BLaER1 treated with 17β-estradiol and CSF1 and Interleukin-3, amounts not matched to agents 10 nM and 100 nM (cell line): Measurements from ENCODE around the gene PKN3.

Experiments
- H3K27ac ChIP-seq, 11 experiments: shearing (Covaris generic); formaldehyde crosslinking; 2 replicates each; pipeline ENCODE4 v1.8.1; 2022
- H3K27me3 ChIP-seq, 11 experiments: shearing (Covaris generic); formaldehyde crosslinking; 2 replicates each; pipeline ENCODE4 v1.8.1; 2022
- H3K36me3 ChIP-seq, 11 experiments: shearing (Covaris generic); formaldehyde crosslinking; 2 replicates each; pipeline ENCODE4 v1.8.1; 2022
- H3K4me1 ChIP-seq, 10 experiments: shearing (Covaris generic); formaldehyde crosslinking; 2 replicates each; pipeline ENCODE4 v1.8.1; 2022
- H3K4me2 ChIP-seq, 11 experiments: shearing (Covaris generic); formaldehyde crosslinking; 2 replicates each; pipeline ENCODE4 v1.8.1; 2022
- H3K4me3 ChIP-seq, 10 experiments: shearing (Covaris generic); formaldehyde crosslinking; 2 replicates each; pipeline ENCODE4 v1.8.1; 2022
- H3K9ac ChIP-seq, 11 experiments: shearing (Covaris generic); formaldehyde crosslinking; 2 replicates each; pipeline ENCODE4 v1.8.1; 2022
- H3K9me3 ChIP-seq, 11 experiments: shearing (Covaris generic); formaldehyde crosslinking; replicated peaks in 1 of 11; 2 replicates each; pipeline ENCODE4 v1.8.1; 2022
- H4K20me1 ChIP-seq, 11 experiments: shearing (Covaris generic); formaldehyde crosslinking; 2 replicates each; pipeline ENCODE4 v1.8.1; 2022
- Cebpa-rat ChIP-seq, 11 experiments: shearing (Covaris generic); IDR thresholded peaks; 2 replicates each; pipeline ENCODE4 v1.8.1; 2022

Gene PKN3

DNA sequence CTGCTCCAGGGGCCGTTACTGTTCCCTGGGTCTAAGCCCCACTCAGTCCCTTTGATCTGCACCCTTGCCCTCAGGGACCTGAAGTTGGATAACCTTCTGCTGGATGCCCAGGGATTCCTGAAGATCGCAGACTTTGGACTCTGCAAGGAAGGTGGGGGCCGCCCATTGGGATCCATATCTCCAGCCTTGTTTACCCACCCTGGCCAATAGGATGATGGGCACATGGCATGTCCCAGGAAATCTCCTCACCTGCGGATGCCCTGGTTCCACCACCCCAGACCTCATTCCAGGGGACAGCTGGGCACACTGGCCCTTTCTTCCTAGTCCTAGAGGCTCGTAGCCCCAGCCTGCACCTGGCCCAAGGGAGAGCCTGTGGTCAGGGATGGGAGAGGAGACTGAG lies 16.2 kb downstream of the PKN3 start:
- no peak overlapping the region for H3K27ac ChIP-seq
- H3K36me3 ChIP-seq: peaks cover 31 to 87% (median 73%) of the 10 kb centered on the region in 11 experiments
- no peak for TF ChIP-seq Cebpa-rat (IDR thresholded peaks at IDR 0.05)

GRCh38 chr9:128719919-128720605 lies 17.8 kb downstream of the PKN3 start:
- peak overlapping the region in 5 of 11 experiments; percentile 20 to 87 (median 27); a peak in 4 of 22 replicates for H3K9ac ChIP-seq
- peaks cover 20 to 53% (median 39%) of the 10 kb centered on the region in 10 experiments for H3K4me1 ChIP-seq
- TF ChIP-seq Cebpa-rat (IDR thresholded peaks at IDR 0.05): no peak

More for the DNA sequence above, 16.2 kb downstream of the PKN3 start:
- H4K20me1 ChIP-seq: no peaks in the 10 kb centered on the region; a peak in 2 of 22 replicates
- H3K9ac ChIP-seq: no peak overlapping the region
- H3K4me2 ChIP-seq: no peak overlapping the region
- H3K4me3 ChIP-seq: no peak overlapping the region
- no peaks in the 10 kb centered on the region for H3K9me3 ChIP-seq
- H3K27me3 ChIP-seq: no peaks in the 10 kb centered on the region
- peaks cover 13 to 44% (median 29%) of the 10 kb centered on the region in 10 experiments; a peak in 19 of 20 replicates for H3K4me1 ChIP-seq

DNA sequence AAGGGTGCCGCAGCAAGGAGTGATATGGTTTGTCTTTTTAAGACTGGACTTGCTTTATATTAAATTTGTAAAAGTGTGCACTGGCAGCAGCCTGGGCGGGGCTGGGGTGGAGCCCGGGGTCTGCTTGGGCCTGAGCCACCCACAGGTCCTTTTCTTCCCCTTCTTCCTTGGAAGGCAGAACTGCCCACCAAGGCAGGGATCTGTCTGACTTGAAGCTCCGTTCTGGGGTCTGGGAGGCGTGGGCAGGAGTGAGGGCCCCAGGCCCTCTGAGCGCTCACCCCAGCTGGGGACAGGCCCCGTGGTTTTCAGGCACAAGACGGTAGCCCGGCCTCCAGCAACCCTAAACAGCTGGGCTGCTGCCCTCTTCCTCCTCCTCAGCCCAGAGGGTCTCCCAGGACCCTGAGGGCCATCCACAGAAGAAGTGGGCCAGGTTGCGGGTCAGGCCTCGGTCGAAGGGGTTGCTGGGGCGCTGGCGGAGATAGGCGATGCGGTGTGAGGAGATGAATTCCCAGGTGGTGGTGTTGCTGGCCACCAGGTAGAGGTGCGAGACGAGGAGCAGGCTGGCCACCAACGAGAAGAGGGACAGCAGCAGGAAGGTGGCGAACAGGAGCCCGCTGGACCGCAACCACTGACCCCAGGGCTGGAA lies 18.7 kb downstream of the PKN3 start:
- H3K9me3 ChIP-seq: no peaks in the 10 kb centered on the region
- peaks cover 22 to 62% (median 48%) of the 10 kb centered on the region in 11 experiments for H3K36me3 ChIP-seq
- no peak for TF ChIP-seq Cebpa-rat (IDR thresholded peaks at IDR 0.05)
- H3K27ac ChIP-seq: peak overlapping the region in 1 of 11 experiments; percentile 31; a peak in 1 of 22 replicates
- no peak overlapping the region for H3K4me3 ChIP-seq
- peak overlapping the region in 6 of 11 experiments; percentile 19 to 87 (median 26); a peak in 7 of 22 replicates for H3K9ac ChIP-seq
- H3K4me1 ChIP-seq: peaks cover 20 to 58% (median 48%) of the 10 kb centered on the region in 10 experiments
- H3K4me2 ChIP-seq: peak overlapping the region in 4 of 11 experiments; percentile 2 to 21 (median 8); a peak in 4 of 22 replicates
- no peaks in the 10 kb centered on the region; a peak in 2 of 22 replicates for H4K20me1 ChIP-seq
- H3K27me3 ChIP-seq: no peaks in the 10 kb centered on the region

More at GRCh38 chr9:128719919-128720605, 17.8 kb downstream of the PKN3 start:
- Histone ChIP-seq H4K20me1 (no peaks in the 10 kb centered on the region; a peak in 2 of 22 replicates), H3K4me3 (no peak overlapping the region), H3K4me2 (peak overlapping the region in 5 of 11 experiments; percentile 2 to 21 (median 11); a peak in 3 of 22 replicates), H3K27ac (peak overlapping the region in 1 of 11 experiments; percentile 31; a peak in 1 of 22 replicates), H3K36me3 (peaks cover 23 to 72% (median 57%) of the 10 kb centered on the region in 11 experiments), H3K9me3 (no peaks in the 10 kb centered on the region), H3K27me3 (no peaks in the 10 kb centered on the region)

DNA sequence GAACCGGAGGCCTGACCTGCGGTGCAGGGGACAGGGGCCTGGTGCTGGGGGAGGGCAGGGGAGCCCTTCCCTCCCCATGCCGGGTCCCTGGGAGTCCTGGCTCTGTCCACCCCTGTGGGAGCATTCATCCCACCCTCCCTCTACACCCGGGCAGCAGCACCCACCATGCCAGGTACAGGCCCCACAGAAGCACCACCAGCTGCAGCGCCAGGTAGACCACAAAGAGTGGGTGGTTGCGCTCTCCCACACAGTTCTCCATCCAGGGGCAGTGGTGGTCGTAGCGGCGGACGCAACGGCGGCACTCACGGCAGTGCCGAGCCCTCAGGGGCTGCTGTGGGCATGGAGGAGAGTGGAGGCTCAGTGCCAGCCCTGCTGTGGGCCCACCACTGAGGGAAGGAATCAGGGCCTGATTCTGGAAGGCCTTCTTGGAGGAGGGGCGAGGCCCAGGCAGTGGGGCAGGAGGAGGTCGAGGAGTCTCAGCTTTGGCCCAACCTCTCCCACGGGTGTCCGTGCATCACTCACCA lies 19.2 kb downstream of the PKN3 start:
- Histone ChIP-seq H4K20me1 (no peaks in the 10 kb centered on the region; a peak in 2 of 22 replicates), H3K4me1 (peaks cover 20 to 64% (median 53%) of the 10 kb centered on the region in 10 experiments), H3K4me2 (peak overlapping the region in 2 of 11 experiments; percentile 8 to 94; a peak in 1 of 22 replicates), H3K9ac (peak overlapping the region in 3 of 11 experiments; percentile 26 to 87 (median 86); a peak in 1 of 22 replicates), H3K36me3 (peaks cover 22 to 57% (median 43%) of the 10 kb centered on the region in 11 experiments), H3K9me3 (no peaks in the 10 kb centered on the region), H3K4me3 (no peak overlapping the region), H3K27me3 (no peaks in the 10 kb centered on the region), H3K27ac (no peak overlapping the region)
- no peak for TF ChIP-seq Cebpa-rat (IDR thresholded peaks at IDR 0.05)

GRCh38 chr9:128722380-128723351 lies 20.4 kb downstream of the PKN3 start:
- H3K9me3 ChIP-seq: no peaks in the 10 kb centered on the region
- TF ChIP-seq Cebpa-rat (IDR thresholded peaks at IDR 0.05): no peak
- H4K20me1 ChIP-seq: no peaks in the 10 kb centered on the region; a peak in 2 of 22 replicates
- H3K27ac ChIP-seq: peak overlapping the region in 7 of 11 experiments; percentile 9 to 87 (median 23); a peak in 6 of 22 replicates
- no peaks in the 10 kb centered on the region for H3K27me3 ChIP-seq
- H3K9ac ChIP-seq: peak overlapping the region; percentile 74 to 89 (median 85); a peak in 15 of 22 replicates
- peaks cover 21 to 75% (median 61%) of the 10 kb centered on the region in 10 experiments for H3K4me1 ChIP-seq
- peaks cover 22 to 46% (median 32%) of the 10 kb centered on the region in 11 experiments for H3K36me3 ChIP-seq
- peak overlapping the region; percentile 88 to 98 (median 93); a peak in 21 of 22 replicates for H3K4me2 ChIP-seq
- H3K4me3 ChIP-seq: peak overlapping the region in 9 of 10 experiments; percentile 69 to 92 (median 78); a peak in 16 of 20 replicates

DNA sequence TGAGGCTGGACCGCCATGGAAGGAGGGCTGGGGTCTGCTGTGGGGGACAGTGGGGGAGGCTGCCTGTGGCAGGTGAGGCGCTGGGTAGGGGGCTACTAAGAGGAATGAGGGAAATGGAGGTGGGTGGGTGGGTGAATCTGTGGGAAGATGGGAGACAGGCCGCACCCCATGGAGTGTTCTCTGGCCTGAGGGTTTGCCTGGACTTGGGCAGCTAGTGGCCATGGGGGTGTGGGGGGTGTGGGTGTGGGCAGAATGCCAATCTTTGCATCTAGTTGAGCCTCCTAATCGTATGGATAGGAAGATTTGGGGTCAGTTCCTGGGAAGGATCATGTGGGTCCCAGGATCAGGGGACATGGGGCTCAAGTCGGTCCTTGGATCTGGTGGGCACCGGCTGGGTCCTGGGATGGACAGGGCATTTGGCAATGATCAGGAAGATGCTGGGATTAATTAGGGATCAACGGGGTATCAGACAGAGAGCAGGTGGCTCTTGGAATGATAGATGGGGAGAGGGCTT lies 21.1 kb downstream of the PKN3 start:
- Histone ChIP-seq H3K9ac (peak overlapping the region; percentile 74 to 89 (median 85)), H3K27ac (peak overlapping the region; percentile 43 to 87 (median 77); a peak in 20 of 22 replicates), H3K4me2 (peak overlapping the region; percentile 88 to 98 (median 93)), H4K20me1 (no peaks in the 10 kb centered on the region; a peak in 2 of 22 replicates), H3K9me3 (no peaks in the 10 kb centered on the region), H3K4me3 (peak overlapping the region; percentile 67 to 92 (median 78)), H3K4me1 (peaks cover 27 to 82% (median 68%) of the 10 kb centered on the region in 10 experiments), H3K36me3 (peaks cover 22 to 40% (median 29%) of the 10 kb centered on the region in 11 experiments), H3K27me3 (no peaks in the 10 kb centered on the region)
- TF ChIP-seq Cebpa-rat (IDR thresholded peaks at IDR 0.05): no peak

DNA sequence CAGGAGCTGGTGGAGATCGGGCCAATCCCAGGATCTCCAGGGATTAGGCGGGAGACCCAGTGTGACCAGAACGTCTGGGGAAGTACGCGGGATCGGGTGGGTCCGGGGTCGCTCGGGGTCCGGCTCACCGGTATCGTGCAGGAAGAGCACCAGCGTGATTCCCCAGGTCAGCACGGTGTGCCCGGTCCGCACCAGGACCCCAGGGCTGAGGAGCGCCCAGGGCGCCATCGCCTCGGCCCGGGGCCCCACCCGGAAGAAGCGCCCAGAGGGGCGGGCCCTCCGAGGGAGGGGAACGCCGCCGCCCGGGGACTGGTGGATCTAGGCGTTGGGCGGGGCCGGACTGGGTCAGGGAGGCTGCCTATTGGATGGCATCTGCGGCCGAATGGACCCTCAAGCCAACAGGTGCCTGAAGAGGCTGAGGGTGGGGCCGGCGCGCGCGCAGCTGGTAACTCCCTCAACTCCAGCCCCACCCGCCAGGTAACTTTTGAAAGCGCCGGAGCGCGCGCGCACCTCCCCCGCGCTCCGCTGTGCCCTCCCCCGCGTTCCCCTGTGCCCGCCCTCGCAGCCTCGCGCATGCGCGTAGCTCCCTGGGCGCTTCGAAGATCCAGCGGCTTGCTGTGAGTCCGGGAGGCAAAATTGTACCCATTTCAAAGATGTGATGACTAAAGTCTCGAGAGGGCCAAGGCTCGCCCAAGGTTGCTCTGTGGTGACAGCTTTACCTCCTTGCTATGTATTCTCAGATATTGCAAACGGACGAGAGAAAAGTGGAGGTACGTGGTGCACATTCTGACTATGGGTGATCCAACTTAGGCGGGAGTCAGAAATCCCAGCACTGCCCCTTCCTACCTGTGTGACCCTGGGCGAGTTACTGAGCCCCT lies 21.8 kb downstream of the PKN3 start, which contains the start of gene ZDHHC12:
ZDHHC12 (minus strand) TSS at position 262 of the 878 bp plus-strand sequence; CDS start at position 228, 34 bp downstream.
- peaks cover 22 to 33% (median 27%) of the 10 kb centered on the region in 11 experiments for H3K36me3 ChIP-seq
- peak within 1 kb of the TSS; percentile 88 to 98 (median 93) for H3K4me2 ChIP-seq
- H3K4me3 ChIP-seq: peak within 1 kb of the TSS; percentile 67 to 92 (median 78)
- TF ChIP-seq Cebpa-rat (IDR thresholded peaks at IDR 0.05): no peak
- H3K4me1 ChIP-seq: peaks cover 30 to 89% (median 75%) of the 10 kb centered on the region in 10 experiments
- H3K27ac ChIP-seq: peak within 1 kb of the TSS; percentile 43 to 87 (median 77); a peak in 20 of 22 replicates
- H4K20me1 ChIP-seq: no peaks in the 10 kb centered on the region; a peak in 2 of 22 replicates
- H3K9ac ChIP-seq: peak within 1 kb of the TSS; percentile 74 to 89 (median 85)
- no peaks in the 10 kb centered on the region for H3K9me3 ChIP-seq
- no peaks in the 10 kb centered on the region for H3K27me3 ChIP-seq
